ENCODE measurements around the gene RASGRP3.

RASGRP3 gene

GRCh38 chr2:33494155-33494779, 17.8 kb downstream of the RASGRP3 start:
- Histone ChIP-seq H3K9ac (ENCODE audit: low read depth, low read length) (no peak overlapping the region), H3K27me3 (ENCODE audit: insufficient read depth, low read length) (no peaks in the 10 kb centered on the region), H3K36me3 (ENCODE audit: insufficient read depth, low read length) (no peaks in the 10 kb centered on the region), H3K9me3 (ENCODE audit: insufficient read depth, low read depth, low read length) (no peaks in the 10 kb centered on the region), H3K4me3 (ENCODE audit: low read length) (no peak overlapping the region), H3K4me1 (ENCODE audit: insufficient read depth, low read length) (no peaks in the 10 kb centered on the region), H3K27ac (ENCODE audit: low read depth, low read length) (no peak overlapping the region)
- WGBS, result 93% methylated on average over 7 of the region's 10 CpGs

GRCh38 chr2:33494877-33495641, 18.6 kb downstream of the RASGRP3 start:
- Histone ChIP-seq H3K9me3 (ENCODE audit: insufficient read depth, low read depth, low read length) (no peaks in the 10 kb centered on the region), H3K36me3 (ENCODE audit: insufficient read depth, low read length) (no peaks in the 10 kb centered on the region), H3K4me1 (ENCODE audit: insufficient read depth, low read length) (no peaks in the 10 kb centered on the region), H3K27me3 (ENCODE audit: insufficient read depth, low read length) (no peaks in the 10 kb centered on the region), H3K4me3 (ENCODE audit: low read length) (no peak overlapping the region), H3K9ac (ENCODE audit: low read depth, low read length) (no peak overlapping the region), H3K27ac (ENCODE audit: low read depth, low read length) (no peak overlapping the region)
- 91% methylated on average over 8 of the region's 8 CpGs for WGBS

GRCh38 chr2:33495683-33496082, 19.2 kb downstream of the RASGRP3 start:
- Histone ChIP-seq H3K4me3 (ENCODE audit: low read length) (no peak overlapping the region), H3K4me1 (ENCODE audit: insufficient read depth, low read length) (no peaks in the 10 kb centered on the region), H3K27ac (ENCODE audit: low read depth, low read length) (no peak overlapping the region), H3K27me3 (ENCODE audit: insufficient read depth, low read length) (no peaks in the 10 kb centered on the region), H3K9ac (ENCODE audit: low read depth, low read length) (no peak overlapping the region), H3K9me3 (ENCODE audit: insufficient read depth, low read depth, low read length) (no peaks in the 10 kb centered on the region), H3K36me3 (ENCODE audit: insufficient read depth, low read length) (no peaks in the 10 kb centered on the region)
- 84% methylated on average over 1 of the region's 2 CpGs for WGBS

- no peak overlapping the region for H3K9ac ChIP-seq (ENCODE audit: low read depth, low read length)
Observed at GRCh38 chr2:33496150-33496549, 19.7 kb downstream of the RASGRP3 start.

GRCh38 chr2:33496726-33497125, 20.3 kb downstream of the RASGRP3 start:
- no peaks in the 10 kb centered on the region for H3K27me3 ChIP-seq (ENCODE audit: insufficient read depth, low read length)

More at GRCh38 chr2:33496150-33496549, 19.7 kb downstream of the RASGRP3 start:
- no peak overlapping the region for H3K4me3 ChIP-seq (ENCODE audit: low read length)
- WGBS, result 93% methylated on average over 2 of the region's 2 CpGs
- no peaks in the 10 kb centered on the region for H3K27me3 ChIP-seq (ENCODE audit: insufficient read depth, low read length)
- H3K9me3 ChIP-seq (ENCODE audit: insufficient read depth, low read depth, low read length), result no peaks in the 10 kb centered on the region
- no peak overlapping the region for H3K27ac ChIP-seq (ENCODE audit: low read depth, low read length)
- H3K36me3 ChIP-seq (ENCODE audit: insufficient read depth, low read length), result no peaks in the 10 kb centered on the region
- H3K4me1 ChIP-seq (ENCODE audit: insufficient read depth, low read length), result no peaks in the 10 kb centered on the region

GRCh38 chr2:33497221-33497650, 20.8 kb downstream of the RASGRP3 start:
- no peaks in the 10 kb centered on the region for H3K4me1 ChIP-seq (ENCODE audit: insufficient read depth, low read length)
- no peak overlapping the region for H3K4me3 ChIP-seq (ENCODE audit: low read length)
- no peaks in the 10 kb centered on the region for H3K27me3 ChIP-seq (ENCODE audit: insufficient read depth, low read length)

More at GRCh38 chr2:33496726-33497125, 20.3 kb downstream of the RASGRP3 start:
- Histone ChIP-seq H3K4me3 (ENCODE audit: low read length) (no peak overlapping the region), H3K4me1 (ENCODE audit: insufficient read depth, low read length) (no peaks in the 10 kb centered on the region), H3K9me3 (ENCODE audit: insufficient read depth, low read depth, low read length) (no peaks in the 10 kb centered on the region), H3K9ac (ENCODE audit: low read depth, low read length) (no peak overlapping the region), H3K27ac (ENCODE audit: low read depth, low read length) (no peak overlapping the region), H3K36me3 (ENCODE audit: insufficient read depth, low read length) (no peaks in the 10 kb centered on the region)
- 100% methylated on average over 1 of the region's 2 CpGs for whole genome bisulfite sequencing

GRCh38 chr2:33498291-33498956, 22.0 kb downstream of the RASGRP3 start:
- no peak overlapping the region for H3K9ac ChIP-seq (ENCODE audit: low read depth, low read length)
- H3K27ac ChIP-seq (ENCODE audit: low read depth, low read length), result no peak overlapping the region
- no peak overlapping the region for H3K4me3 ChIP-seq (ENCODE audit: low read length)
- no peaks in the 10 kb centered on the region for H3K36me3 ChIP-seq (ENCODE audit: insufficient read depth, low read length)
- no peaks in the 10 kb centered on the region for H3K9me3 ChIP-seq (ENCODE audit: insufficient read depth, low read depth, low read length)
- WGBS, result 95% methylated on average over 4 of the region's 5 CpGs
- H3K27me3 ChIP-seq (ENCODE audit: insufficient read depth, low read length), result no peaks in the 10 kb centered on the region
- no peaks in the 10 kb centered on the region for H3K4me1 ChIP-seq (ENCODE audit: insufficient read depth, low read length)

More at GRCh38 chr2:33497221-33497650, 20.8 kb downstream of the RASGRP3 start:
- Histone ChIP-seq H3K27ac (ENCODE audit: low read depth, low read length) (no peak overlapping the region), H3K36me3 (ENCODE audit: insufficient read depth, low read length) (no peaks in the 10 kb centered on the region), H3K9me3 (ENCODE audit: insufficient read depth, low read depth, low read length) (no peaks in the 10 kb centered on the region), H3K9ac (ENCODE audit: low read depth, low read length) (no peak overlapping the region)

GRCh38 chr2:33500177-33500576, 23.7 kb downstream of the RASGRP3 start:
- no peaks in the 10 kb centered on the region for H3K27me3 ChIP-seq (ENCODE audit: insufficient read depth, low read length)
- H3K27ac ChIP-seq (ENCODE audit: low read depth, low read length), result no peak overlapping the region
- H3K4me3 ChIP-seq (ENCODE audit: low read length), result no peak overlapping the region
- H3K36me3 ChIP-seq (ENCODE audit: insufficient read depth, low read length), result no peaks in the 10 kb centered on the region
- H3K9me3 ChIP-seq (ENCODE audit: insufficient read depth, low read depth, low read length), result no peaks in the 10 kb centered on the region
- no peaks in the 10 kb centered on the region for H3K4me1 ChIP-seq (ENCODE audit: insufficient read depth, low read length)
- no peak overlapping the region for H3K9ac ChIP-seq (ENCODE audit: low read depth, low read length)
- 93% methylated on average over 5 of the region's 5 CpGs for WGBS

GRCh38 chr2:33502025-33502424, 25.6 kb downstream of the RASGRP3 start:
- Histone ChIP-seq H3K36me3 (ENCODE audit: insufficient read depth, low read length) (no peaks in the 10 kb centered on the region), H3K27me3 (ENCODE audit: insufficient read depth, low read length) (no peaks in the 10 kb centered on the region), H3K4me3 (ENCODE audit: low read length) (no peak overlapping the region), H3K4me1 (ENCODE audit: insufficient read depth, low read length) (no peaks in the 10 kb centered on the region), H3K9ac (ENCODE audit: low read depth, low read length) (no peak overlapping the region), H3K27ac (ENCODE audit: low read depth, low read length) (no peak overlapping the region), H3K9me3 (ENCODE audit: insufficient read depth, low read depth, low read length) (no peaks in the 10 kb centered on the region)
- WGBS, result 90% methylated on average over 2 of the region's 2 CpGs

GRCh38 chr2:33503002-33503401, 26.6 kb downstream of the RASGRP3 start:
- no CpG with 5 or more reads among the region's 1 CpG for WGBS
- no peak overlapping the region for H3K4me3 ChIP-seq (ENCODE audit: low read length)
- H3K9me3 ChIP-seq (ENCODE audit: insufficient read depth, low read depth, low read length), result no peaks in the 10 kb centered on the region
- H3K27me3 ChIP-seq (ENCODE audit: insufficient read depth, low read length), result no peaks in the 10 kb centered on the region
- H3K4me1 ChIP-seq (ENCODE audit: insufficient read depth, low read length), result no peaks in the 10 kb centered on the region
- H3K9ac ChIP-seq (ENCODE audit: low read depth, low read length), result no peak overlapping the region
- no peaks in the 10 kb centered on the region for H3K36me3 ChIP-seq (ENCODE audit: insufficient read depth, low read length)
- no peak overlapping the region for H3K27ac ChIP-seq (ENCODE audit: low read depth, low read length)

- H3K36me3 ChIP-seq (ENCODE audit: insufficient read depth, low read length), result no peaks in the 10 kb centered on the region
- H3K27me3 ChIP-seq (ENCODE audit: insufficient read depth, low read length), result no peaks in the 10 kb centered on the region
- no peak overlapping the region for H3K4me3 ChIP-seq (ENCODE audit: low read length)
- no peak overlapping the region for H3K27ac ChIP-seq (ENCODE audit: low read depth, low read length)
- no peaks in the 10 kb centered on the region for H3K9me3 ChIP-seq (ENCODE audit: insufficient read depth, low read depth, low read length)
- 86% methylated on average over 1 of the region's 1 CpG for WGBS
- no peaks in the 10 kb centered on the region for H3K4me1 ChIP-seq (ENCODE audit: insufficient read depth, low read length)
- no peak overlapping the region for H3K9ac ChIP-seq (ENCODE audit: low read depth, low read length)
Observed at GRCh38 chr2:33505966-33506365, 29.5 kb downstream of the RASGRP3 start.
